Neural cell (in vitro differentiated cells): ENCODE data around the gene MAD1L1. TPM values are rescaled to one million over a fixed set of nuclear protein-coding genes. Genes with fewer than 3 reads are reported as not detected.

Experiments
- H2AFZ ChIP-seq: fragments of 200-600, 300-800 bp; sonication (generic), shearing (Covaris generic); 2 replicates; pipeline ENCODE4 v1.6.0; 2014; ENCODE audit warnings: low read depth, mild to moderate bottlenecking, antibody characterized with exemption, low read length, moderate library complexity
- H3F3A ChIP-seq: fragments of 200-600 bp; shearing (Covaris generic); 2 replicates; pipeline ENCODE4 v1.6.1; 2016; ENCODE audit warnings: mild to moderate bottlenecking, moderate library complexity, mixed read lengths, antibody characterized with exemption, low read length; ENCODE audit not compliant: insufficient read depth, poor library complexity, severe bottlenecking
- H3K27ac ChIP-seq: fragments of 200-600, 300-800 bp; sonication (generic), shearing (Covaris generic); 2 replicates; pipeline ENCODE4 v1.5.1; 2014; ENCODE audit warnings: mild to moderate bottlenecking, low read length, moderate library complexity
- H3K27me3 ChIP-seq: fragments of 300-800, 200-600 bp; sonication (generic), shearing (Covaris generic); 2 replicates; pipeline ENCODE4 v1.6.0; 2014; ENCODE audit warnings: mild to moderate bottlenecking, low read depth, low read length, moderate library complexity; ENCODE audit not compliant: insufficient read depth
- H3K36me3 ChIP-seq: fragments of 300-800, 200-600 bp; sonication (generic), shearing (Covaris generic); 2 replicates; pipeline ENCODE4 v1.5.1; 2014; ENCODE audit warnings: mild to moderate bottlenecking, antibody characterized with exemption, low read length, moderate library complexity; ENCODE audit not compliant: insufficient read depth
- H3K4me2 ChIP-seq: fragments of 300-800, 200-600 bp; sonication (generic), shearing (Covaris generic); 2 replicates; pipeline ENCODE4 v1.6.0; 2014; ENCODE audit warnings: mild to moderate bottlenecking, low read length
- H3K4me3 ChIP-seq: fragments of 300-800, 200-600 bp; sonication (generic), shearing (Covaris generic); 2 replicates; pipeline ENCODE4 v1.5.1; 2014; ENCODE audit warnings: mild to moderate bottlenecking, low read length, moderate library complexity
- H3K79me2 ChIP-seq: fragments of 200-600 bp; shearing (Covaris generic); replicated peaks from 2 replicates; pipeline ENCODE4 v1.6.0; 2014; ENCODE audit warnings: mild to moderate bottlenecking, low read length, moderate library complexity; ENCODE audit not compliant: insufficient read depth
- H3K9ac ChIP-seq: fragments of 300-800, 200-600 bp; sonication (generic), shearing (Covaris generic); 2 replicates; pipeline ENCODE4 v1.6.1; 2016; ENCODE audit warnings: mild to moderate bottlenecking, low read length, mixed read lengths
- H3K9me2 ChIP-seq: fragments of 200-600 bp; shearing (Covaris generic); 2 replicates; pipeline ENCODE4 v1.6.1; 2016; ENCODE audit warnings: mild to moderate bottlenecking, low read length, mixed read lengths; ENCODE audit not compliant: insufficient read depth
- H3K9me3 ChIP-seq: fragments of 200-600, 300-800 bp; sonication (generic), shearing (Covaris generic); 2 replicates; pipeline ENCODE4 v1.6.1; 2016; ENCODE audit warnings: mild to moderate bottlenecking, mixed run types, low read length, moderate library complexity, mixed read lengths
- H4K20me1 ChIP-seq: fragments of 200-600 bp; shearing (Covaris generic); 2 replicates; pipeline ENCODE4 v1.6.1; 2016; ENCODE audit warnings: mild to moderate bottlenecking, mixed run types; ENCODE audit not compliant: insufficient read depth
- CTCF ChIP-seq: fragments of 450-650 bp; IDR thresholded peaks from 2 replicates; pipeline ENCODE4 v1.5.1; 2014; ENCODE audit warnings: antibody characterized with exemption, mild to moderate bottlenecking, moderate library complexity; ENCODE audit not compliant: poor library complexity, severe bottlenecking
- EZH2 ChIP-seq: fragments of 200-600, 300-800 bp; shearing (Covaris generic), sonication (generic); IDR thresholded peaks from 2 replicates; pipeline ENCODE4 v1.6.1; 2014; ENCODE audit warnings: antibody characterized with exemption, low read length, borderline replicate concordance, mild to moderate bottlenecking; ENCODE audit not compliant: insufficient read depth, poor library complexity, severe bottlenecking
- MXI1 ChIP-seq: fragments of 450-650 bp; conservative IDR thresholded peaks from 2 replicates; pipeline ENCODE4 v1.6.1; 2014; ENCODE audit warnings: antibody characterized with exemption, mild to moderate bottlenecking; ENCODE audit not compliant: poor library complexity, severe bottlenecking
- POLR2AphosphoS5 ChIP-seq: IDR thresholded peaks from 2 replicates; pipeline ENCODE4 v1.6.1; 2012
- RAD21 ChIP-seq: fragments of 450-650 bp; conservative IDR thresholded peaks from 2 replicates; pipeline ENCODE4 v1.6.1; 2014; ENCODE audit warnings: antibody characterized with exemption, mild to moderate bottlenecking, moderate library complexity
- REST ChIP-seq: IDR thresholded peaks from 2 replicates; pipeline ENCODE4 v1.6.1; 2012; ENCODE audit warnings: borderline replicate concordance
- SMC3 ChIP-seq: fragments of 450-650 bp; conservative IDR thresholded peaks from 2 replicates; pipeline ENCODE4 v1.6.1; 2014; ENCODE audit warnings: antibody characterized with exemption, mild to moderate bottlenecking, moderate library complexity; ENCODE audit not compliant: poor library complexity
- TAF1 ChIP-seq: IDR thresholded peaks from 2 replicates; pipeline ENCODE4 v1.6.1; 2012; ENCODE audit warnings: low read depth
- polyA plus RNA-seq: library from polyadenylated mRNA; depleted of rRNA; stranded (reverse); fragments of >200 nt; gene quantifications from 2 replicates; pipeline ENCODE4 v1.2.3, GENCODE V29; 2014

MAD1L1 gene
- polyA plus RNA-seq, 1 donor from 2014 or later: 31.4 TPM

- Histone ChIP-seq H3K9ac (no peak overlapping the region), H3F3A (no peaks in the 10 kb centered on the region), H3K9me3 (no peaks in the 10 kb centered on the region), H3K4me2 (no peak overlapping the region), H3K9me2 (no peaks in the 10 kb centered on the region), H3K4me3 (no peak overlapping the region), H3K79me2 (no peaks in the 10 kb centered on the region), H2AFZ (no peak overlapping the region), H3K36me3 (no peaks in the 10 kb centered on the region), H3K27ac (no peak overlapping the region), H4K20me1 (no peaks in the 10 kb centered on the region), H3K27me3 (no peaks in the 10 kb centered on the region)
- TF ChIP-seq REST (no peak), SMC3 (no peak), TAF1 (no peak), CTCF (no peak), EZH2 (no peak), MXI1 (no peak), RAD21 (no peak), POLR2AphosphoS5 (no peak)
These were observed 50.3 kb downstream of the MAD1L1 start for GRCh38 chr7:2182461-2182860.

GRCh38 chr7:2181077-2181854, 51.5 kb downstream of the MAD1L1 start:
- Histone ChIP-seq H3K4me2 (no peak overlapping the region), H3K27me3 (no peaks in the 10 kb centered on the region), H3K9me2 (no peaks in the 10 kb centered on the region), H3K27ac (no peak overlapping the region), H3K9ac (no peak overlapping the region), H3K9me3 (no peaks in the 10 kb centered on the region), H3K4me3 (no peak overlapping the region), H3K36me3 (no peaks in the 10 kb centered on the region), H3K79me2 (no peaks in the 10 kb centered on the region), H3F3A (no peaks in the 10 kb centered on the region), H2AFZ (no peak overlapping the region), H4K20me1 (no peaks in the 10 kb centered on the region)
- no peak for TF ChIP-seq CTCF
- TF ChIP-seq EZH2: no peak
- TF ChIP-seq POLR2AphosphoS5: no peak
